Endothelial cell (in vitro differentiated cells): ENCODE measurements around the gene PTTG1IP2. TPM values are rescaled to one million over a fixed set of nuclear protein-coding genes. Genes with fewer than 3 reads are reported as not detected.

Source experiments
- DNase-seq: peaks from one replicate; pipeline ENCODE4 v3.0.0; 2021; ENCODE audit warnings: low spot score
- H3K27ac Mint-ChIP-seq: one replicate; pipeline ENCODE4 v1.8.0; 2021; ENCODE audit warnings: mixed read lengths, inconsistent platforms; ENCODE audit not compliant: unreplicated experiment
- H3K27me3 Mint-ChIP-seq: one replicate; pipeline ENCODE4 v1.8.0; 2021; ENCODE audit warnings: mild to moderate bottlenecking, moderate library complexity, mixed read lengths, inconsistent platforms; ENCODE audit not compliant: unreplicated experiment
- H3K36me3 Mint-ChIP-seq: one replicate; pipeline ENCODE4 v1.8.0; 2021; ENCODE audit warnings: mild to moderate bottlenecking, low read depth, mixed read lengths, inconsistent platforms; ENCODE audit not compliant: unreplicated experiment
- H3K4me1 Mint-ChIP-seq: one replicate; pipeline ENCODE4 v1.8.0; 2021; ENCODE audit warnings: mild to moderate bottlenecking, mixed read lengths, inconsistent platforms; ENCODE audit not compliant: unreplicated experiment
- H3K4me3 Mint-ChIP-seq: one replicate; pipeline ENCODE4 v1.8.0; 2021; ENCODE audit warnings: mild to moderate bottlenecking, mixed read lengths, inconsistent platforms; ENCODE audit not compliant: unreplicated experiment
- H3K9me3 Mint-ChIP-seq: one replicate; pipeline ENCODE4 v1.8.0; 2021; ENCODE audit warnings: mixed read lengths, inconsistent platforms; ENCODE audit not compliant: unreplicated experiment
- CTCF ChIP-seq: fragments of 200-600 bp; sonication (generic); IDR thresholded peaks from one replicate; pipeline ENCODE4 v1.5.0; 2021; ENCODE audit warnings: antibody characterized with exemption; ENCODE audit not compliant: unreplicated experiment
- total RNA-seq: library from RNA; stranded (reverse); fragmentation: NEBNext Ultra II Directional; extraction: Animal tissue kit (Norgen Biotek cat#: 25700); gene quantifications from one replicate; pipeline ENCODE4 v1.2.1, GENCODE V29; 2021; ENCODE audit not compliant: unreplicated experiment

The PTTG1IP2 gene
- total RNA-seq, 1 donor from 2014 or later = not detected

- TF ChIP-seq CTCF = no peak
- peaks cover 3% of the 10 kb centered on the region for H3K27me3 Mint-ChIP-seq
- H3K4me1 Mint-ChIP-seq = no peaks in the 10 kb centered on the region
- no peak for DNase-seq
- H3K4me3 Mint-ChIP-seq = no peak overlapping the region
- peaks cover 14% of the 10 kb centered on the region for H3K36me3 Mint-ChIP-seq
- H3K9me3 Mint-ChIP-seq = peaks cover 18% of the 10 kb centered on the region
- no peak overlapping the region for H3K27ac Mint-ChIP-seq
Measured at GRCh38 chr7:90465816-90466215, 3.6 kb upstream of the PTTG1IP2 start.

GRCh38 chr7:90472805-90473540 is 3.5 kb downstream of the PTTG1IP2 start:
- Mint-ChIP-seq H3K27me3 (peaks cover 3% of the 10 kb centered on the region), H3K4me1 (no peaks in the 10 kb centered on the region), H3K4me3 (no peak overlapping the region), H3K9me3 (no peaks in the 10 kb centered on the region), H3K36me3 (no peaks in the 10 kb centered on the region), H3K27ac (no peak overlapping the region)
- TF ChIP-seq CTCF = no peak
- DNase-seq = no peak

GRCh38 chr7:90473814-90474213 is 4.4 kb downstream of the PTTG1IP2 start:
- Mint-ChIP-seq H3K36me3 (no peaks in the 10 kb centered on the region), H3K27me3 (peaks cover 3% of the 10 kb centered on the region), H3K9me3 (no peaks in the 10 kb centered on the region), H3K4me3 (no peak overlapping the region), H3K27ac (no peak overlapping the region), H3K4me1 (no peaks in the 10 kb centered on the region)
- no peak for DNase-seq
- TF ChIP-seq CTCF = no peak

GRCh38 chr7:90474284-90475210 is 5.1 kb downstream of the PTTG1IP2 start:
- no peaks in the 10 kb centered on the region for H3K4me1 Mint-ChIP-seq
- H3K36me3 Mint-ChIP-seq = no peaks in the 10 kb centered on the region
- H3K9me3 Mint-ChIP-seq = no peaks in the 10 kb centered on the region
- no peak overlapping the region for H3K4me3 Mint-ChIP-seq
- H3K27me3 Mint-ChIP-seq = peaks cover 3% of the 10 kb centered on the region
- no peak for TF ChIP-seq CTCF
- H3K27ac Mint-ChIP-seq = no peak overlapping the region
- DNase-seq = no peak

- H3K4me1 Mint-ChIP-seq = no peaks in the 10 kb centered on the region
- no peak overlapping the region for H3K4me3 Mint-ChIP-seq
- H3K27ac Mint-ChIP-seq = no peak overlapping the region
- no peak for DNase-seq
- TF ChIP-seq CTCF = no peak
- no peaks in the 10 kb centered on the region for H3K36me3 Mint-ChIP-seq
- no peaks in the 10 kb centered on the region for H3K9me3 Mint-ChIP-seq
- H3K27me3 Mint-ChIP-seq = peaks cover 2% of the 10 kb centered on the region
Measured at GRCh38 chr7:90483251-90483650, 13.8 kb downstream of the PTTG1IP2 start.
